ENCODE results near the gene NACC1.

NACC1 gene

GRCh38 chr19:13110099-13110610 is 7.9 kb upstream of the NACC1 start:
- TF ChIP-seq ZBTB7A (IDR thresholded peaks at IDR 0.05; ENCODE audit: low read depth) (no peak), REST (IDR thresholded peaks at IDR 0.05; ENCODE audit: low read depth) (no peak), FOXM1 (IDR thresholded peaks at IDR 0.05; ENCODE audit: borderline replicate concordance, low read depth) (no peak), MAX (IDR thresholded peaks at IDR 0.05) (no peak), EGR1 (IDR thresholded peaks at IDR 0.05) (no peak), CEBPB (IDR thresholded peaks at IDR 0.05) (no peak), CREB1 (IDR thresholded peaks at IDR 0.05; ENCODE audit: low read depth) (no peak), RAD21 (IDR thresholded peaks at IDR 0.05; ENCODE audit: low read depth) (no peak), EP300 (IDR thresholded peaks at IDR 0.05; ENCODE audit: borderline replicate concordance) (no peak), USF1 (IDR thresholded peaks at IDR 0.05) (no peak), TCF12 (IDR thresholded peaks at IDR 0.05; ENCODE audit: low read depth) (no peak), NFIC (IDR thresholded peaks at IDR 0.05) (no peak), TAF1 (IDR thresholded peaks at IDR 0.05; ENCODE audit: low read depth) (no peak), YY1 (IDR thresholded peaks at IDR 0.05; ENCODE audit: low read depth) (no peak), TEAD4 (IDR thresholded peaks at IDR 0.05) (no peak)

- TF ChIP-seq EP300 (IDR thresholded peaks at IDR 0.05; ENCODE audit: borderline replicate concordance) (no peak), NFIC (IDR thresholded peaks at IDR 0.05) (no peak), REST (IDR thresholded peaks at IDR 0.05; ENCODE audit: low read depth) (no peak), TAF1 (IDR thresholded peaks at IDR 0.05; ENCODE audit: low read depth) (no peak), TCF12 (IDR thresholded peaks at IDR 0.05; ENCODE audit: low read depth) (no peak)
These were observed 5.5 kb upstream of the NACC1 start for GRCh38 chr19:13112555-13112954.

- TF ChIP-seq CEBPB (IDR thresholded peaks at IDR 0.05) = no peak
- no peak for TF ChIP-seq REST (IDR thresholded peaks at IDR 0.05; ENCODE audit: low read depth)
- TF ChIP-seq EP300 (IDR thresholded peaks at IDR 0.05; ENCODE audit: borderline replicate concordance) = no peak
- no peak for TF ChIP-seq FOXM1 (IDR thresholded peaks at IDR 0.05; ENCODE audit: borderline replicate concordance, low read depth)
- no peak for TF ChIP-seq YY1 (IDR thresholded peaks at IDR 0.05; ENCODE audit: low read depth)
- no peak for TF ChIP-seq EGR1 (IDR thresholded peaks at IDR 0.05)
- no peak for TF ChIP-seq USF1 (IDR thresholded peaks at IDR 0.05)
- TF ChIP-seq RAD21 (IDR thresholded peaks at IDR 0.05; ENCODE audit: low read depth) = no peak
- TF ChIP-seq NFIC (IDR thresholded peaks at IDR 0.05) = no peak
- TF ChIP-seq TAF1 (IDR thresholded peaks at IDR 0.05; ENCODE audit: low read depth) = no peak
- no peak for TF ChIP-seq TEAD4 (IDR thresholded peaks at IDR 0.05)
- TF ChIP-seq CREB1 (IDR thresholded peaks at IDR 0.05; ENCODE audit: low read depth) = no peak
- TF ChIP-seq MAX (IDR thresholded peaks at IDR 0.05) = no peak
- no peak for TF ChIP-seq ZBTB7A (IDR thresholded peaks at IDR 0.05; ENCODE audit: low read depth)
- no peak for TF ChIP-seq TCF12 (IDR thresholded peaks at IDR 0.05; ENCODE audit: low read depth)
These were observed 2.2 kb upstream of the NACC1 start for GRCh38 chr19:13115936-13116281.

GRCh38 chr19:13116282-13117175 is 1.5 kb upstream of the NACC1 start, which contains the start of gene TRMT1:
TRMT1 (minus strand) TSS chr19:13116740; CDS start chr19:13116399, 341 bp downstream.
- TF ChIP-seq USF1 (IDR thresholded peaks at IDR 0.05) (peak; percentile 98), YY1 (IDR thresholded peaks at IDR 0.05; ENCODE audit: low read depth) (peak; percentile 99), CEBPB (IDR thresholded peaks at IDR 0.05) (peak; percentile 27; the same call in 1 of the 2 replicates), TCF12 (IDR thresholded peaks at IDR 0.05; ENCODE audit: low read depth) (peak; percentile 66), FOXM1 (IDR thresholded peaks at IDR 0.05; ENCODE audit: borderline replicate concordance, low read depth) (no peak), EP300 (IDR thresholded peaks at IDR 0.05; ENCODE audit: borderline replicate concordance) (peak; percentile 52; the same call in 1 of the 2 replicates), TEAD4 (IDR thresholded peaks at IDR 0.05) (peak; percentile 26), RAD21 (IDR thresholded peaks at IDR 0.05; ENCODE audit: low read depth) (no peak), CREB1 (IDR thresholded peaks at IDR 0.05; ENCODE audit: low read depth) (no peak), MAX (IDR thresholded peaks at IDR 0.05) (peak; percentile 97), ZBTB7A (IDR thresholded peaks at IDR 0.05; ENCODE audit: low read depth) (no peak), TAF1 (IDR thresholded peaks at IDR 0.05; ENCODE audit: low read depth) (peak; percentile 73), EGR1 (IDR thresholded peaks at IDR 0.05) (peak; percentile 64; the same call in 1 of the 2 replicates), REST (IDR thresholded peaks at IDR 0.05; ENCODE audit: low read depth) (no peak), NFIC (IDR thresholded peaks at IDR 0.05) (peak; percentile 27; the same call in 1 of the 2 replicates)
